ENCODE data around the gene PRICKLE1. TPM values are rescaled to one million over a fixed set of nuclear protein-coding genes. Genes with fewer than 3 reads are reported as not detected.

The PRICKLE1 gene
- total RNA-seq, 1 experiment from 2014 or later: 14.1 TPM

- no peak for DNase-seq (ENCODE audit: unreplicated experiment)
- CTCF ChIA-PET: no interaction called here
- intact Hi-C loops (cut with micrococcal nuclease): no loop called here
- TF ChIP-seq, protein P1, sequence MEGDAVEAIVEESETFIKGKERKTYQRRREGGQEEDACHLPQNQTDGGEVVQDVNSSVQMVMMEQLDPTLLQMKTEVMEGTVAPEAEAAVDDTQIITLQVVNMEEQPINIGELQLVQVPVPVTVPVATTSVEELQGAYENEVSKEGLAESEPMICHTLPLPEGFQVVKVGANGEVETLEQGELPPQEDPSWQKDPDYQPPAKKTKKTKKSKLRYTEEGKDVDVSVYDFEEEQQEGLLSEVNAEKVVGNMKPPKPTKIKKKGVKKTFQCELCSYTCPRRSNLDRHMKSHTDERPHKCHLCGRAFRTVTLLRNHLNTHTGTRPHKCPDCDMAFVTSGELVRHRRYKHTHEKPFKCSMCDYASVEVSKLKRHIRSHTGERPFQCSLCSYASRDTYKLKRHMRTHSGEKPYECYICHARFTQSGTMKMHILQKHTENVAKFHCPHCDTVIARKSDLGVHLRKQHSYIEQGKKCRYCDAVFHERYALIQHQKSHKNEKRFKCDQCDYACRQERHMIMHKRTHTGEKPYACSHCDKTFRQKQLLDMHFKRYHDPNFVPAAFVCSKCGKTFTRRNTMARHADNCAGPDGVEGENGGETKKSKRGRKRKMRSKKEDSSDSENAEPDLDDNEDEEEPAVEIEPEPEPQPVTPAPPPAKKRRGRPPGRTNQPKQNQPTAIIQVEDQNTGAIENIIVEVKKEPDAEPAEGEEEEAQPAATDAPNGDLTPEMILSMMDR (IDR thresholded peaks at IDR 0.05; ENCODE audit: unreplicated experiment): no peak
- peaks cover 54% of the 10 kb centered on the region for H3K36me3 Mint-ChIP-seq (ENCODE audit: insufficient read depth, unreplicated experiment)
- peaks cover 11% of the 10 kb centered on the region for H3K4me1 Mint-ChIP-seq (ENCODE audit: insufficient read depth, unreplicated experiment)
- no peak overlapping the region for H3K4me3 Mint-ChIP-seq (ENCODE audit: unreplicated experiment)
- H3K9me3 Mint-ChIP-seq (ENCODE audit: unreplicated experiment): no peaks in the 10 kb centered on the region
- no peaks in the 10 kb centered on the region for H3K27me3 Mint-ChIP-seq (ENCODE audit: insufficient read depth, unreplicated experiment)
- H3K27ac Mint-ChIP-seq (ENCODE audit: low read depth, unreplicated experiment): no peak overlapping the region
- no TSS peak for BruUV-seq (replicated peaks)
- POLR2A ChIA-PET: no interaction called here
Observed at GRCh38 chr12:42448841-42449240, 140.7 kb downstream of the PRICKLE1 start.

- H3K4me3 Mint-ChIP-seq (ENCODE audit: unreplicated experiment): no peak overlapping the region
- BruUV-seq (replicated peaks): no TSS peak
- H3K4me1 Mint-ChIP-seq (ENCODE audit: insufficient read depth, unreplicated experiment): peaks cover 11% of the 10 kb centered on the region
- ChIA-PET POLR2A (interaction anchor here (0.7 kb wide), 1 partner anchor 20 kb away, joined by 3 read pairs; no protein-coding TSS in a partner anchor), CTCF (interaction anchor here (0.7 kb wide), 1 partner anchor 35 kb away, joined by 3 read pairs; no protein-coding TSS in a partner anchor)
- H3K27me3 Mint-ChIP-seq (ENCODE audit: insufficient read depth, unreplicated experiment): no peaks in the 10 kb centered on the region
- TF ChIP-seq, protein P1 (IDR thresholded peaks at IDR 0.05; ENCODE audit: unreplicated experiment): no peak
- H3K9me3 Mint-ChIP-seq (ENCODE audit: unreplicated experiment): no peaks in the 10 kb centered on the region
- H3K27ac Mint-ChIP-seq (ENCODE audit: low read depth, unreplicated experiment): no peak overlapping the region
- intact Hi-C loops (cut with micrococcal nuclease): no loop called here
- H3K36me3 Mint-ChIP-seq (ENCODE audit: insufficient read depth, unreplicated experiment): peaks cover 55% of the 10 kb centered on the region
- no peak for DNase-seq (ENCODE audit: unreplicated experiment)
Observed at GRCh38 chr12:42447371-42447786, 142.2 kb downstream of the PRICKLE1 start.

DNA sequence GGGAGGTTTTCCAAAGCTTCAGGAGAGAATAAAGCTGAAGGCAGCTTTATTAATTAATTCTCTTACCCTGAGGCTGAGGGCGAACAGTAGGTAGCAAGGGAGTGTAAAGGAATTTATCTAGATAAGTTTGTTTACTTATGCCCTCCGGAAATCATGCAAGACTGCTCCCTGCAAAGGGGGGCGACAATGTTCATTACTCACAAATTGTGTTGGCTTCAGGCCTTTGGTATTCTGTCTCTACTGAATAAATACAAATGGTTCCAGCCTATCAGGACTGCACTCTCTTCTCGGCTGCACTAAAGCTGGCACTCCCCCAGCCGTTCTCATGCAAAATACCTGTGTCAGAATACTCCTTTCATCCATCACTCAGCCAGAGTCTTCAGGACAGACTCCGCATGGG, 142.8 kb downstream of the PRICKLE1 start:
- H3K9me3 Mint-ChIP-seq (ENCODE audit: unreplicated experiment): no peaks in the 10 kb centered on the region
- ChIA-PET CTCF (interaction anchor here (0.6 to 0.7 kb wide), 2 partner anchors 11 to 44 kb away, joined by 3 to 5 read pairs; no protein-coding TSS in a partner anchor), POLR2A (no interaction called here)
- no peak overlapping the region for H3K27ac Mint-ChIP-seq (ENCODE audit: low read depth, unreplicated experiment)
- peaks cover 11% of the 10 kb centered on the region for H3K4me1 Mint-ChIP-seq (ENCODE audit: insufficient read depth, unreplicated experiment)
- peaks cover 57% of the 10 kb centered on the region for H3K36me3 Mint-ChIP-seq (ENCODE audit: insufficient read depth, unreplicated experiment)
- H3K27me3 Mint-ChIP-seq (ENCODE audit: insufficient read depth, unreplicated experiment): no peaks in the 10 kb centered on the region
- no TSS peak for BruUV-seq (replicated peaks)
- no peak for DNase-seq (ENCODE audit: unreplicated experiment)
- intact Hi-C loops (cut with micrococcal nuclease): no loop called here
- TF ChIP-seq, protein P1 (IDR thresholded peaks at IDR 0.05; ENCODE audit: unreplicated experiment): no peak
- H3K4me3 Mint-ChIP-seq (ENCODE audit: unreplicated experiment): no peak overlapping the region

GRCh38 chr12:42445891-42446290, 143.7 kb downstream of the PRICKLE1 start:
- no peaks in the 10 kb centered on the region for H3K27me3 Mint-ChIP-seq (ENCODE audit: insufficient read depth, unreplicated experiment)
- POLR2A ChIA-PET: no interaction called here
- no peak overlapping the region for H3K4me3 Mint-ChIP-seq (ENCODE audit: unreplicated experiment)
- no peak overlapping the region for H3K27ac Mint-ChIP-seq (ENCODE audit: low read depth, unreplicated experiment)
- peaks cover 11% of the 10 kb centered on the region for H3K4me1 Mint-ChIP-seq (ENCODE audit: insufficient read depth, unreplicated experiment)
- peaks cover 59% of the 10 kb centered on the region for H3K36me3 Mint-ChIP-seq (ENCODE audit: insufficient read depth, unreplicated experiment)
- H3K9me3 Mint-ChIP-seq (ENCODE audit: unreplicated experiment): no peaks in the 10 kb centered on the region
- no peak for DNase-seq (ENCODE audit: unreplicated experiment)
- intact Hi-C loops (cut with micrococcal nuclease): no loop called here
- CTCF ChIA-PET: no interaction called here
- TF ChIP-seq, protein P1 (IDR thresholded peaks at IDR 0.05; ENCODE audit: unreplicated experiment): no peak
- no TSS peak for BruUV-seq (replicated peaks)
